Karpas-422 (cell line): Measurements from ENCODE around the gene NNT. TPM values are rescaled to one million over a fixed set of nuclear protein-coding genes. Genes with fewer than 3 reads are reported as not detected.
"Not testable (repeated sequence)": the region's sequence is repeated elsewhere in the genome, so short reads cannot be mapped to it uniquely, and the experiment has no call there.

Experiments
- DNase-seq: peaks from one replicate; pipeline ENCODE4 v3.0.0-alpha.2; 2015
- H2AFZ ChIP-seq: fragments of 200-600 bp; sonication (generic); 2 replicates; pipeline ENCODE4 v1.6.1; 2014; ENCODE audit warnings: antibody characterized with exemption, low read length, mixed read lengths
- H3K27ac ChIP-seq: fragments of 200-600 bp; sonication (generic); 2 replicates; pipeline ENCODE4 v1.5.1; 2014; ENCODE audit warnings: mild to moderate bottlenecking, low read length, moderate library complexity
- H3K27me3 ChIP-seq: fragments of 200-600 bp; sonication (generic); 2 replicates; pipeline ENCODE4 v1.6.1; 2014; ENCODE audit warnings: low read length, mixed read lengths
- H3K36me3 ChIP-seq: fragments of 200-600 bp; sonication (generic); 2 replicates; pipeline ENCODE4 v1.6.1; 2014; ENCODE audit warnings: low read length, mixed read lengths; ENCODE audit not compliant: insufficient read depth
- H3K4me1 ChIP-seq: fragments of 200-600 bp; sonication (generic); 2 replicates; pipeline ENCODE4 v1.6.1; 2014; ENCODE audit warnings: mild to moderate bottlenecking, low read length, mixed read lengths
- H3K4me2 ChIP-seq: fragments of 200-600 bp; sonication (generic); 2 replicates; pipeline ENCODE4 v1.6.1; 2014; ENCODE audit warnings: low read length, low read depth, mild to moderate bottlenecking; ENCODE audit not compliant: poor library complexity, severe bottlenecking
- H3K4me3 ChIP-seq: fragments of 200-600 bp; sonication (generic); 2 replicates; pipeline ENCODE4 v1.5.1; 2014; ENCODE audit warnings: mild to moderate bottlenecking, antibody characterized with exemption, low read length, mixed read lengths
- H3K79me2 ChIP-seq: fragments of 200-600 bp; sonication (generic); 2 replicates; pipeline ENCODE4 v1.6.1; 2014; ENCODE audit warnings: mild to moderate bottlenecking, low read length, mixed read lengths
- H3K9ac ChIP-seq: fragments of 200-600 bp; sonication (generic); 2 replicates; pipeline ENCODE4 v1.6.0; 2014; ENCODE audit warnings: low read length
- H3K9me2 ChIP-seq: fragments of 200-600 bp; sonication (generic), shearing (Covaris generic); replicated peaks from 2 replicates; pipeline ENCODE4 v1.6.0; 2014; ENCODE audit warnings: mild to moderate bottlenecking, low read length, moderate library complexity; ENCODE audit not compliant: insufficient read depth
- H3K9me3 ChIP-seq: fragments of 300-700, 200-600 bp; sonication (generic); 2 replicates; pipeline ENCODE4 v1.6.1; 2014; ENCODE audit warnings: low read length, mixed read lengths
- H4K20me1 ChIP-seq: fragments of 200-600 bp; sonication (generic); 2 replicates; pipeline ENCODE4 v1.6.1; 2014; ENCODE audit warnings: mild to moderate bottlenecking, antibody characterized with exemption, low read length, low read depth; ENCODE audit not compliant: insufficient read depth
- total RNA-seq: library from RNA; depleted of rRNA; stranded (reverse); fragments of >200 nt; shearing (Covaris generic); gene quantifications from 2 replicates; pipeline ENCODE4 v1.2.3, GENCODE V29; 2014; ENCODE audit warnings: low replicate concordance

NNT gene
- total RNA-seq, 1 experiment from 2014 or later, result 96.9 TPM

DNA sequence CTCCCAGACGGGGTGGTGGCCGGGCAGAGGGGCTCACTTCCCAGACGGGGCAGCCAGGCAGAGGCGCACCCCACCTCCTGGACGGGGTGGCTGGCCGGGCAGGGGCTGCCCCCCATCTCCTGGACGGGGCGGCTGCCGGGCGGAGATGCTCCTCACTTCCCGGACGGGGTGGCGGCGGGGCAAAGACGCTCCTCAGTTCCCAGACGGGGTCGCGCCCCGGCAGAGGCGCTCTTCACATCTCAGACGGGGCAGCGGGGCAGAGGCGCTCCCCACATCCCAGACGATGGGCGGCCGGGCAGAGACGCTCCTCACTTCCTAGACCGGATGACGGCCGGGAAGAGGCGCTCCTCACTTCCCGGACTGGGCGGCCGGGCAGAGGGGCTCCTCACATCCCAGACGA lies 62.8 kb downstream of the NNT start:
- not testable (repeated sequence) for H3K9me2 ChIP-seq, H2AFZ ChIP-seq, H3K4me2 ChIP-seq, H3K27me3 ChIP-seq, H3K27ac ChIP-seq, H3K4me3 ChIP-seq, H3K9me3 ChIP-seq, H3K4me1 ChIP-seq, DNase-seq, H3K9ac ChIP-seq, H4K20me1 ChIP-seq
- Histone ChIP-seq H3K36me3 (peaks cover 20% of the 10 kb centered on the region), H3K79me2 (peaks cover 18% of the 10 kb centered on the region; the same call in 1 of the 2 replicates)

DNA sequence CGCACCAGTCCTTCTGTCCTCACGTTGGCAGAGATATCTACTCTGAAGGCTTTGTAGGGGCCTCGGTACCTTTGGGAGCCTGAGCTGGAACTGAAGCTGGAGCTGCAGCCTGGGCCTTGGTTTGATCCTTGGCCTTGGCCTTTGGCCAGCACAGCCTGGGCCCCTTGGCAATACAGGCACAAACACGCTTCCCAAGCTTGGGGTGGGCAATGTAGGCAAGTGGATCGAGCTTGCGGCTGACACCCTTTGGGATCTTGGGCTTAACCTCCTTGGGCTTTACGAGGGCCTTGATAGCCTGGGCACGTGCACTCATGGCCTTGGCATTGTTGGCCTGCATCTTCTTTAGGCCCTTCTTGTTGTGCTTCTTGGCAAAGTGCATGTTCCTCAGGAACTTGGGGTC lies 63.7 kb downstream of the NNT start:
- not testable (repeated sequence) for H3K27ac ChIP-seq, H3K4me1 ChIP-seq, H3K4me3 ChIP-seq, H3K27me3 ChIP-seq, H2AFZ ChIP-seq, H3K4me2 ChIP-seq, H3K9me3 ChIP-seq, DNase-seq, H4K20me1 ChIP-seq, H3K9ac ChIP-seq, H3K9me2 ChIP-seq
- Histone ChIP-seq H3K36me3 (peaks cover 19% of the 10 kb centered on the region), H3K79me2 (peaks cover 18% of the 10 kb centered on the region; the same call in 1 of the 2 replicates)

DNA sequence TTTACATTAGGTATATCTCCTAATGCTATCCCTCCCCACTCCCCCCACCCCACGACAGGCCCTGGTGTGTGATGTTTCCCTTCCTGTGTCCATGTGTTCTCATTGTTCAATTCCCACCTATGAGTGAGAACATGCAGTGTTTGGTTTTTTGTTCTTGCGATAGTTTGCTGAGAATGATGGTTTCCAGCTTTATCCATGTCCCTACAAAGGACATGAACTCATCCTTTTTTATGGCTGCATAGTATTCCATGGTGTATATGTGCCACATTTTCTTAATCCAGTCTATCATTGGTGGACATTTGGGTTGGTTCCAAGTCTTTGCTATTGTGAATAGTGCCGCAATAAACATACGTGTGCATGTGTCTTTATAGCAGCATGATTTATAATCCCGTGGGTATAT lies 64.4 kb downstream of the NNT start:
- Histone ChIP-seq H3K36me3 (peaks cover 19% of the 10 kb centered on the region), H3K79me2 (peaks cover 17% of the 10 kb centered on the region; the same call in 1 of the 2 replicates)
- H3K4me2 ChIP-seq, H3K4me1 ChIP-seq, H3K4me3 ChIP-seq, H3K9ac ChIP-seq, H3K9me3 ChIP-seq, H2AFZ ChIP-seq, H3K9me2 ChIP-seq, H3K27ac ChIP-seq, H4K20me1 ChIP-seq, DNase-seq, H3K27me3 ChIP-seq: not testable (repeated sequence)

DNA sequence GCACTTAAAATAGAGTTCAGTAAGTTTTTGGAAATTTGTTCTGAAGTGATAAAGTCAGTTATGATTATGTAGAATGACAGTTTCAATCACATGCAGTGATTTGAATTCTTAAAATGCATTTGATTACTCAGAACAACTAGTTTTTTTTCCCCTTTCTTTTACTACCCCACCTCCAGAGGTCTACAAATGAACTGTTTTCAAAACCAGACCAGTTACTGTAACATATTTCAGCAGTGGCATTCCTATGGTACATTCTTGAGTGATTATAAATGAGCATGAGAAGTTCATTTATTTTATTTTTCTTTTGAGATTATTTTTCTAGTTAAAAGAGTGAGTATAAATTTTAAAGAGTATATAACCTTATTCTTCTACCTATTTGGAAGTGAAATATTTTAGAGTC lies 71.6 kb downstream of the NNT start:
- Histone ChIP-seq H3K9ac (no peak overlapping the region), H3K27me3 (no peaks in the 10 kb centered on the region), H3K4me1 (no peaks in the 10 kb centered on the region), H4K20me1 (no peaks in the 10 kb centered on the region), H3K79me2 (peaks cover 8% of the 10 kb centered on the region; the same call in 1 of the 2 replicates), H3K27ac (no peak overlapping the region), H3K9me2 (no peaks in the 10 kb centered on the region), H3K4me2 (no peak overlapping the region), H3K9me3 (no peaks in the 10 kb centered on the region), H2AFZ (no peak overlapping the region), H3K36me3 (peaks cover 10% of the 10 kb centered on the region; the same call in 1 of the 2 replicates), H3K4me3 (no peak overlapping the region)
- DNase-seq, result no peak

DNA sequence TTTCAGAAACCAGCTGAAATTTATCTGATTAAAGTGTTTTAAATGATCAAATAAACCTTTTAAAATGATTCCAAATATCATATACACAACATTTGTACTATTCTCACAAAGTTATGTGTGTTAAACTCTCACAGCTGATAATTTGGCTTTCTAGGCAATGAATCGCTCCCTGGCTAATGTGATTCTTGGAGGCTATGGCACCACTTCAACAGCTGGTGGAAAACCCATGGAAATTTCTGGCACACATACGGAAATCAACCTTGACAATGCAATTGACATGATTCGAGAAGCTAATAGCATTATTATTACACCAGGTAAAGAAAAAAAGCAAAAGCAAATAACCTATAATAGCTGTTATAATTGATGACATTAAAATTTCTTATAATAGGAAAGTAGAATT lies 72.4 kb downstream of the NNT start:
- Histone ChIP-seq H3K9ac (no peak overlapping the region), H3K27ac (no peak overlapping the region), H3K27me3 (no peaks in the 10 kb centered on the region), H3K4me2 (no peak overlapping the region), H3K4me3 (no peak overlapping the region), H3K9me2 (no peaks in the 10 kb centered on the region), H2AFZ (no peak overlapping the region), H4K20me1 (no peaks in the 10 kb centered on the region), H3K9me3 (no peaks in the 10 kb centered on the region), H3K79me2 (peaks cover 11% of the 10 kb centered on the region; the same call in 1 of the 2 replicates), H3K36me3 (peaks cover 15% of the 10 kb centered on the region; the same call in 1 of the 2 replicates), H3K4me1 (no peaks in the 10 kb centered on the region)
- DNase-seq, result no peak

DNA sequence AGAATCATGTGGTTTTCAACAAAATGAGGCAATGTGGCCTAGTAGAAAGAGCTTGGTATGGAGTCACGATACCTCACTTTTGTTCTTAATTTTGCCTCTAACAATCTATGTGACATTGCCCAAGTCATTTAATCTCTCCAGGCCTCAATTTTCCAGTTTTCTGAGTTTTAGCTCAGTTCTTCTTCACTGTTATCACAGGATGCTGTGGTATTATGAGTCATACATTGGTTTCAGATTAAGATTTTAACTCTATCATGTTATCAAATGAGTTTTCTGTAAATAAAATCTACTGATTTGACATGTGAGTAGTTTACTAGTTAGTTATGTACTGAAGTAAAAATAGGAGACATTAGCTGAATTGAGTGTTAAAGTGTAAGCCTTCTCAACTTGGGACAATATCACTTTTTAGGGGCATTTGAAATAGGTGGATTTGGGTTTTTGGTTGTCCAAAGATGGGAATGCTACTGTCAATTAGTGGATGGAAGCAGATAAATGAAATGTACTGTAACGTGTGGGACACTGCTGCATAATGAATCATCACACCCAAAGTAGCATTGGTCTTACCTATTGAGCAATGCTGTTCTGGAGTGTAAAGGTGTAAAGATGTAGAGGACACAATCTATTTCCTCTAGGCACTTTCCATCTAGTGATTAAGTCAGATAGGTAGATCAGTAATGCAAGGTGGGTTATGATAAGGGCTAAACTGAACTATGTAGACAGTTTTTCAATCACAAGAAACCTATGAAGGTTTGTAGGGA lies 73.3 kb downstream of the NNT start:
- H3K9ac ChIP-seq, result no peak overlapping the region
- H3K36me3 ChIP-seq, result peaks cover 17% of the 10 kb centered on the region; the same call in 1 of the 2 replicates
- H3K27ac ChIP-seq, result no peak overlapping the region
- H3K4me1 ChIP-seq, result no peaks in the 10 kb centered on the region
- no peaks in the 10 kb centered on the region for H4K20me1 ChIP-seq
- H3K79me2 ChIP-seq, result peaks cover 9% of the 10 kb centered on the region; the same call in 1 of the 2 replicates
- DNase-seq, result no peak
- no peak overlapping the region for H2AFZ ChIP-seq
- no peak overlapping the region for H3K4me2 ChIP-seq
- no peaks in the 10 kb centered on the region for H3K27me3 ChIP-seq
- H3K4me3 ChIP-seq, result no peak overlapping the region
- H3K9me3 ChIP-seq, result no peaks in the 10 kb centered on the region
- H3K9me2 ChIP-seq, result no peaks in the 10 kb centered on the region

DNA sequence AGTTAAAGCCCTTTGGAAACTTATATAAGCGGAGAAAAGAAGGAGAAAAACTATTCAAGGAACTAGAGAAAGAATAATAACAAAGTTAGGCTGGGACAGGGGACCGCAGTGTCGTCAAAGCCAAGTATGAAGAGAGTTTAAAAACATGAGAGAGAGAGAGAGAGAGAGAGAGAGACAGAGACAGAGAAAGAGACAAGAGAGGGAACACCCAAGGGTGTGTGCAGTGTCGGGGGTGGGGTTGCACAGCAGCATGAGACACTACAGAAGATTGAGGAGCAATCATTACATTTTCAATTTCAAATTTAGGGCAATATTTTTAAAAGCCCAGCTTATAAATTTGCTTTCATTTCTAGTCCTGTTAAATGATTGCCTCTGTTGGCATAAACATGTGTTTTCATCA lies 74.3 kb downstream of the NNT start:
- no peaks in the 10 kb centered on the region for H4K20me1 ChIP-seq
- DNase-seq, result no peak
- peaks cover 9% of the 10 kb centered on the region; the same call in 1 of the 2 replicates for H3K79me2 ChIP-seq
- H3K9ac ChIP-seq, result no peak overlapping the region
- H3K9me3 ChIP-seq, result no peaks in the 10 kb centered on the region
- H3K36me3 ChIP-seq, result peaks cover 17% of the 10 kb centered on the region
- no peaks in the 10 kb centered on the region for H3K9me2 ChIP-seq
- no peak overlapping the region for H3K4me3 ChIP-seq
- H2AFZ ChIP-seq, result no peak overlapping the region
- H3K27ac ChIP-seq, result no peak overlapping the region
- no peak overlapping the region for H3K4me2 ChIP-seq
- H3K4me1 ChIP-seq, result no peaks in the 10 kb centered on the region
- no peaks in the 10 kb centered on the region for H3K27me3 ChIP-seq

DNA sequence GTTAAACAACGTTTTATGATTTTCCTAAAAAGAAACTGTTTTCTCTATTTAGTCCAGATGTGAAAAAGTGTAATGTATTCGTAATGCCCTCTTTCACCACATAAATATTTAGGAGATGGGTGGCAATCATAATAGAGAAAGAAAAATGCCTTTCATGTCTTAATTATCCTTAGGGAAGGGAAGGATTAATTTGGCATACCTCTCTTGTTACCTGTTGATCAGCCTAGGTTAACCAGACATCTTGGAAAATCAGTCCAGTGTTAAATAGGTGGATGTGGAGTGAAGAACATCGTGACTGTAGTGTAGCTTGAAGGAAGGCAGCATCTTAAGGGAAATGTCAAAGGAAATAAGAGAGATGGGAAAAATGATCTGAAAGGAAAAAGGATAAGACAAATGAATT lies 76.2 kb downstream of the NNT start:
- H3K9me3 ChIP-seq, result no peaks in the 10 kb centered on the region
- H3K27ac ChIP-seq, result no peak overlapping the region
- H3K9ac ChIP-seq, result no peak overlapping the region
- no peak for DNase-seq
- H3K27me3 ChIP-seq, result no peaks in the 10 kb centered on the region
- no peak overlapping the region for H3K4me2 ChIP-seq
- H3K79me2 ChIP-seq, result peaks cover 9% of the 10 kb centered on the region; the same call in 1 of the 2 replicates
- H2AFZ ChIP-seq, result no peak overlapping the region
- H3K4me3 ChIP-seq, result no peak overlapping the region
- no peaks in the 10 kb centered on the region for H3K9me2 ChIP-seq
- no peaks in the 10 kb centered on the region for H4K20me1 ChIP-seq
- peaks cover 18% of the 10 kb centered on the region for H3K36me3 ChIP-seq
- H3K4me1 ChIP-seq, result no peaks in the 10 kb centered on the region
